ENCODE measurements around the gene USP40. TPM values are rescaled to one million over a fixed set of nuclear protein-coding genes. Genes with fewer than 3 reads are reported as not detected.

Gene USP40
- total RNA-seq, 4 donors from 2014 or later = 21.8 to 60.3 (median 38.2) TPM

- no peak for TF ChIP-seq CTCF (IDR thresholded peaks at IDR 0.05; ENCODE audit: low read depth)
Observed at GRCh38 chr2:233459426-233459825, 107.2 kb downstream of the USP40 start.

- TF ChIP-seq CTCF (IDR thresholded peaks at IDR 0.05; ENCODE audit: low read depth) = no peak
Observed at GRCh38 chr2:233458826-233459225, 107.8 kb downstream of the USP40 start.

GRCh38 chr2:233458031-233458610 lies 108.5 kb downstream of the USP40 start:
- no peak for TF ChIP-seq CTCF (IDR thresholded peaks at IDR 0.05; ENCODE audit: low read depth)

GRCh38 chr2:233457356-233457755 lies 109.2 kb downstream of the USP40 start:
- TF ChIP-seq CTCF (IDR thresholded peaks at IDR 0.05; ENCODE audit: low read depth) = no peak

- TF ChIP-seq CTCF (IDR thresholded peaks at IDR 0.05; ENCODE audit: low read depth) = no peak
Observed at GRCh38 chr2:233456934-233457333, 109.6 kb downstream of the USP40 start.

- no peak for TF ChIP-seq CTCF (IDR thresholded peaks at IDR 0.05; ENCODE audit: low read depth)
Observed at GRCh38 chr2:233456111-233456510, 110.5 kb downstream of the USP40 start.

- no peak for TF ChIP-seq CTCF (IDR thresholded peaks at IDR 0.05; ENCODE audit: low read depth)
Observed at GRCh38 chr2:233455491-233455890, 111.1 kb downstream of the USP40 start.
